Calu3 (cell line): ENCODE measurements around the gene TNFAIP8L3. TPM values are rescaled to one million over a fixed set of nuclear protein-coding genes. Genes with fewer than 3 reads are reported as not detected.

Source experiments
- BruUV-seq: library from RNA; stranded (reverse); fragments of 400-500 nt; replicated peaks from 2 replicates; lab custom pipeline; 2021; lab: Mats Ljungman, UMichigan
- CTCF ChIA-PET: fragments of 300-600 bp; sonication (Branson Sonifier 250); formaldehyde crosslinking; loops from one replicate; lab custom pipeline; 2022; ENCODE audit warnings: antibody characterized with exemption; lab: Charles Lee
- DNase-seq: peaks from one replicate; pipeline ENCODE4 v3.0.0; 2022
- H3K27ac Mint-ChIP-seq: one replicate; pipeline ENCODE4 v1.8.0; 2022; ENCODE audit warnings: mixed read lengths; ENCODE audit not compliant: unreplicated experiment
- H3K27me3 Mint-ChIP-seq: one replicate; pipeline ENCODE4 v1.8.0; 2022; ENCODE audit warnings: mixed read lengths; ENCODE audit not compliant: unreplicated experiment
- H3K36me3 Mint-ChIP-seq: one replicate; pipeline ENCODE4 v1.8.0; 2022; ENCODE audit warnings: mild to moderate bottlenecking, moderate library complexity, mixed read lengths; ENCODE audit not compliant: insufficient read depth, unreplicated experiment
- H3K4me1 Mint-ChIP-seq: one replicate; pipeline ENCODE4 v1.8.0; 2022; ENCODE audit warnings: mild to moderate bottlenecking, low read depth, mixed read lengths; ENCODE audit not compliant: unreplicated experiment
- H3K4me3 Mint-ChIP-seq: one replicate; pipeline ENCODE4 v1.8.0; 2022; ENCODE audit warnings: mild to moderate bottlenecking, low read depth, moderate library complexity, mixed read lengths; ENCODE audit not compliant: unreplicated experiment
- H3K9me3 Mint-ChIP-seq: one replicate; pipeline ENCODE4 v1.8.0; 2022; ENCODE audit warnings: low read depth, mixed read lengths; ENCODE audit not compliant: unreplicated experiment
- CTCF ChIP-seq: fragments of 200-600 bp; IDR thresholded peaks from one replicate; pipeline ENCODE4 v1.8.0; 2022; ENCODE audit warnings: antibody characterized with exemption; ENCODE audit not compliant: unreplicated experiment
- intact Hi-C: fragments of 100-400 bp; cut with micrococcal nuclease; formaldehyde crosslinking; loops from one replicate; pipeline ENCODE4 v1.10.0; 2022; ENCODE audit not compliant: unreplicated experiment
- total RNA-seq: library from RNA; stranded (reverse); gene quantifications from 2 replicates; pipeline ENCODE4 v1.2.3, GENCODE V29; 2022

The TNFAIP8L3 gene
- total RNA-seq, 1 experiment from 2014 or later = not detected

GRCh38 chr15:51060030-51060673, 34.6 kb downstream of the TNFAIP8L3 start:
- no peaks in the 10 kb centered on the region for H3K9me3 Mint-ChIP-seq
- peaks cover 90% of the 10 kb centered on the region for H3K27me3 Mint-ChIP-seq
- no peaks in the 10 kb centered on the region for H3K36me3 Mint-ChIP-seq
- H3K4me1 Mint-ChIP-seq = no peaks in the 10 kb centered on the region
- CTCF ChIA-PET = no interaction called here
- intact Hi-C loops = no loop called here
- no peak overlapping the region for H3K27ac Mint-ChIP-seq
- no peak for TF ChIP-seq CTCF
- DNase-seq = no peak
- no TSS peak for BruUV-seq
- H3K4me3 Mint-ChIP-seq = no peak overlapping the region

- no peak for TF ChIP-seq CTCF
- H3K27ac Mint-ChIP-seq = no peak overlapping the region
- H3K4me1 Mint-ChIP-seq = no peaks in the 10 kb centered on the region
- no peaks in the 10 kb centered on the region for H3K36me3 Mint-ChIP-seq
- DNase-seq = no peak
- no TSS peak for BruUV-seq
- no peak overlapping the region for H3K4me3 Mint-ChIP-seq
- peaks cover 89% of the 10 kb centered on the region for H3K27me3 Mint-ChIP-seq
- intact Hi-C loops = no loop called here
- no peaks in the 10 kb centered on the region for H3K9me3 Mint-ChIP-seq
- CTCF ChIA-PET = interaction anchor here (1.5 kb wide), 1 partner anchor 9 kb away, joined by 4 read pairs; no protein-coding TSS in a partner anchor
Observed at GRCh38 chr15:51054535-51054934, 40.2 kb downstream of the TNFAIP8L3 start.

- no peaks in the 10 kb centered on the region for H3K36me3 Mint-ChIP-seq
- H3K4me3 Mint-ChIP-seq = no peak overlapping the region
- H3K27me3 Mint-ChIP-seq = peaks cover 86% of the 10 kb centered on the region
- no TSS peak for BruUV-seq
- H3K27ac Mint-ChIP-seq = no peak overlapping the region
- TF ChIP-seq CTCF = no peak
- CTCF ChIA-PET = interaction anchor here (1.5 kb wide), 1 partner anchor 10 kb away, joined by 4 read pairs; no protein-coding TSS in a partner anchor
- intact Hi-C loops = no loop called here
- no peak for DNase-seq
- no peaks in the 10 kb centered on the region for H3K4me1 Mint-ChIP-seq
- H3K9me3 Mint-ChIP-seq = no peaks in the 10 kb centered on the region
Observed at GRCh38 chr15:51053571-51053970, 41.1 kb downstream of the TNFAIP8L3 start.

GRCh38 chr15:51051776-51052175, 42.9 kb downstream of the TNFAIP8L3 start:
- H3K27me3 Mint-ChIP-seq = peaks cover 68% of the 10 kb centered on the region
- intact Hi-C loops = no loop called here

More at GRCh38 chr15:51051776-51052175, 42.9 kb downstream of the TNFAIP8L3 start:
- no peak for TF ChIP-seq CTCF
- CTCF ChIA-PET = no interaction called here
- Mint-ChIP-seq H3K36me3 (no peaks in the 10 kb centered on the region), H3K27ac (no peak overlapping the region), H3K9me3 (no peaks in the 10 kb centered on the region), H3K4me3 (no peak overlapping the region), H3K4me1 (no peaks in the 10 kb centered on the region)
- no TSS peak for BruUV-seq
- no peak for DNase-seq
